Osteoblast (primary cell): Measurements from ENCODE around the gene GPATCH8. TPM values are rescaled to one million over a fixed set of nuclear protein-coding genes. Genes with fewer than 3 reads are reported as not detected.
"Not testable (repeated sequence)": the region's sequence is repeated elsewhere in the genome, so short reads cannot be mapped to it uniquely, and the experiment has no call there.

Experiments used
- DNase-seq: peaks from one replicate; pipeline ENCODE4 v3.0.0; 2011; ENCODE audit warnings: low spot score, mixed read lengths; ENCODE audit not compliant: insufficient read length; ENCODE audit errors: missing footprints
- H2AFZ ChIP-seq: 2 replicates; pipeline ENCODE4 v1.6.0; 2011; ENCODE audit warnings: mild to moderate bottlenecking, low read length
- H3K27ac ChIP-seq: 2 replicates; pipeline ENCODE4 v1.5.1; 2011; ENCODE audit warnings: mild to moderate bottlenecking, low read depth, low read length, moderate library complexity
- H3K27me3 ChIP-seq: 2 replicates; pipeline ENCODE4 v1.6.0; 2012; ENCODE audit warnings: mild to moderate bottlenecking, control low read depth, inconsistent platforms, low read length, moderate library complexity; ENCODE audit not compliant: insufficient read depth
- H3K36me3 ChIP-seq: 2 replicates; pipeline ENCODE4 v1.5.1; 2011; ENCODE audit warnings: mild to moderate bottlenecking, low read length, control low read depth, moderate library complexity; ENCODE audit not compliant: insufficient read depth
- H3K4me1 ChIP-seq: 2 replicates; pipeline ENCODE4 v1.5.1; 2011; ENCODE audit warnings: mild to moderate bottlenecking, low read length, control low read depth, moderate library complexity; ENCODE audit not compliant: insufficient read depth
- H3K4me2 ChIP-seq: 2 replicates; pipeline ENCODE4 v1.6.0; 2011; ENCODE audit warnings: mild to moderate bottlenecking, low read length; ENCODE audit not compliant: insufficient read depth
- H3K4me3 ChIP-seq: fragments of 200-600 bp; sonication (generic); 3 replicates; pipeline ENCODE4 v1.5.1; 2012; ENCODE audit warnings: mild to moderate bottlenecking, low read length, inconsistent platforms; ENCODE audit not compliant: insufficient read depth
- H3K79me2 ChIP-seq: 2 replicates; pipeline ENCODE4 v1.6.0; 2012; ENCODE audit warnings: mild to moderate bottlenecking, low read length, control low read depth, inconsistent platforms; ENCODE audit not compliant: insufficient read depth
- H3K9me3 ChIP-seq: 2 replicates; pipeline ENCODE4 v1.5.1; 2011; ENCODE audit warnings: low read depth, low read length, control low read depth
- H4K20me1 ChIP-seq: 2 replicates; pipeline ENCODE4 v1.6.0; 2012; ENCODE audit warnings: mild to moderate bottlenecking, low read length, control low read depth; ENCODE audit not compliant: insufficient read depth
- CTCF ChIP-seq: IDR thresholded peaks from 2 replicates; pipeline ENCODE4 v1.5.1; 2011; ENCODE audit warnings: mild to moderate bottlenecking, low read depth, low read length, moderate library complexity; ENCODE audit errors: extremely low read depth
- total RNA-seq: library from RNA; depleted of rRNA; stranded (reverse); fragments of >200 nt; gene quantifications from 2 replicates; pipeline ENCODE4 v1.2.3, GENCODE V29; 2012

Gene GPATCH8
- total RNA-seq, 1 donor: 33.3 TPM

- Histone ChIP-seq H3K4me1 (peaks cover 38% of the 10 kb centered on the region), H3K27me3 (no peaks in the 10 kb centered on the region)
- no peak for TF ChIP-seq CTCF
These were observed 37.3 kb upstream of the GPATCH8 start for GRCh38 chr17:44540246-44541084.

DNA sequence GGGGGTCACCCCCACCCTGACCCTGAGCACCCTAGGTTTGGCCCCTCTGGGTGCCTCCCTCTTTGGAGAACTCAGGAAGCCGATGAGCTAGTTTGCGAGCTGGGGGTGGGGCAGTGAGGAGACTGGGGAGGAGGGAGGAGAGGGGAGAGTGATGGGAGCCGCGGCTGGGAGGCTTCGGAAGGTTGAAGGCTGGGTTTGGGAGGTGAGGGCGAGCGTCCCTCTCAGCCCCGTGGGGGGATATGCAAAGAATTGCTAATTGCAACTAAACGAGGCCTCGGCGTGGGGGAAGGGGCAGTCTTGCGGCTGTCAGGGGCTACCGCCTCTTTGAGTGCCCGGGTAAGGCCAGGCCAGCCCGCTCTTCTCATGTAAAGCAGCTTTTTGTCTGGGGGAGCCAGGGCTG lies 36.5 kb upstream of the GPATCH8 start:
- no peaks in the 10 kb centered on the region for H3K9me3 ChIP-seq
- H2AFZ ChIP-seq: no peak overlapping the region
- H4K20me1 ChIP-seq: no peaks in the 10 kb centered on the region
- peaks cover 33% of the 10 kb centered on the region for H3K4me1 ChIP-seq
- no peaks in the 10 kb centered on the region for H3K79me2 ChIP-seq
- no peak for TF ChIP-seq CTCF
- no peak overlapping the region for H3K4me3 ChIP-seq
- no peaks in the 10 kb centered on the region for H3K27me3 ChIP-seq
- H3K4me2 ChIP-seq: no peak overlapping the region
- DNase-seq: no peak
- H3K27ac ChIP-seq: no peak overlapping the region
- no peaks in the 10 kb centered on the region for H3K36me3 ChIP-seq

More at GRCh38 chr17:44540246-44541084, 37.3 kb upstream of the GPATCH8 start:
- H3K4me3 ChIP-seq: no peak overlapping the region
- no peaks in the 10 kb centered on the region for H3K9me3 ChIP-seq
- H4K20me1 ChIP-seq: no peaks in the 10 kb centered on the region
- H3K79me2 ChIP-seq: no peaks in the 10 kb centered on the region
- H2AFZ ChIP-seq: no peak overlapping the region
- H3K4me2 ChIP-seq: no peak overlapping the region
- DNase-seq: peak; percentile 65
- H3K27ac ChIP-seq: no peak overlapping the region
- no peaks in the 10 kb centered on the region for H3K36me3 ChIP-seq

DNA sequence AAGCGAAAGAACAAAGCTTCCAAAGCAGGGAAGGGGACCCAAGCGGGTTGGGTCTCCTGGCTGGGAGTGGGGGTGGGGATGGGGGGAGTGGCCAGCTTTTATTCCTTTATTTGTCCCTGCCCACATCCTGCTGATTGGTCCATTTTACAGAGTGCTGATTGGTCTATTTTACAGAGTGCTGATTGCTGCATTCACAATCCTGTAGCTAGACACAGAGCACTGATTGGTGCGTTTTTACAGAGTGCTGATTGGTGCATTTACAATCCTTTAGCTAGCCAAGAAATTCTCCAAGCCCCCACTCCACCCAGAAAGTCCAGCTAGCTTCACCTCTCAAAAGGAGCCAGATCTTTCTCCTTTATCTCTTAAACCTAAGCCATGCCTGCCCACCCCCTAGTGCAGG lies 34.7 kb upstream of the GPATCH8 start:
- not testable (repeated sequence) for H3K4me2 ChIP-seq, H4K20me1 ChIP-seq, DNase-seq, H2AFZ ChIP-seq, H3K79me2 ChIP-seq, H3K9me3 ChIP-seq, H3K27me3 ChIP-seq, H3K4me3 ChIP-seq, H3K27ac ChIP-seq, H3K36me3 ChIP-seq
- peaks cover 23% of the 10 kb centered on the region for H3K4me1 ChIP-seq

DNA sequence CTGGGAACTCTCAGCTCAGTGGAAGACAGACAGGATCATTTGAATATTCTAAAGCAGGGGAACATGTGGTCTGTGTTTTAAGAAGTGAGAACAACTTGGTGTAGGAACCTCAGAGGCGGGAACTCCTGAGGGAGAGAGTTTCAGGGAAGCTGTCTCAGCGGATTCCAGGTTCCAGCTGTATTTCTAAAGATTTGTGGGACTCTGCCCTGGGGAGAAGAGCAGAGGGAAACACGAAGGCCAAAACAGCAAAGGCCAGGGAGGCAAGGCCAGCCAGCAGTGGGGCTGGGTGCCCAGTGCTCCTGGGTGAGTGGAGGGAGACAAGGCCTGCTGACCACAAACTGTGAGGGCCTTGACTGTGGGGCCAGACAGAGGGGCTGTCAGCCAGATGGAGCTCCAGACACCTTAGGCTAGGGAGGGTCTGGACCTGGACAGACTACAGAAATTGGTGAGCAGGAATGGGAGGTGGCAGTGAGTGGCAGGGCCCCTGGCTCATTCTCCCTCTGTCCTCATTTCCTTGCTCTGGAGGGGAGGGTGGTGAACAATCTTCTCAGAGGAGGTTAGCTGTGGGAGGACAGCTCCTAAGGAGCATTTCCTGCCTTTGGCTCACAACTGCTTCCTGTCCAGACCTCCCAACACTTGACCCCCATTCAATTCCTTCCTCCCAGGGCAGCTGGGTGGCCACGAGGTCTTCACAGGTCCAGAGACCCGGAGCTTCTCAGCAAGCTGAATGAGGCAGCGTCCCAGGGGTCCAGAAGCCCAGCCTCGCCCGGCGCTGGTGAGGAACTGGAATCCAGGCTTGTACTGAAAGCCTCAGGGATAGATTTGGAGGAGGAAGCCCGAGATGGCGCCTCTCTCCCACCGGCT lies 33.1 kb upstream of the GPATCH8 start:
- H4K20me1 ChIP-seq: no peaks in the 10 kb centered on the region
- peaks cover 9% of the 10 kb centered on the region for H3K4me1 ChIP-seq
- no peak overlapping the region for H3K4me2 ChIP-seq
- DNase-seq: peak; percentile 87
- H3K36me3 ChIP-seq: no peaks in the 10 kb centered on the region
- peak overlapping the region; percentile 26 for H3K27ac ChIP-seq
- no peaks in the 10 kb centered on the region for H3K27me3 ChIP-seq
- H3K79me2 ChIP-seq: no peaks in the 10 kb centered on the region
- peak overlapping the region; percentile 91 for H2AFZ ChIP-seq
- no peak for TF ChIP-seq CTCF
- no peaks in the 10 kb centered on the region for H3K9me3 ChIP-seq
- H3K4me3 ChIP-seq: no peak overlapping the region
